Stomach (tissue), 9 donors: ENCODE results near the gene TFF1. TPM values are rescaled to one million over a fixed set of nuclear protein-coding genes. Genes with fewer than 3 reads are reported as not detected.

Source experiments
- DNase-seq, 2 donors: peaks; one replicate each; pipeline versions ENCODE4 v3.0.0 to v3.0.0-alpha.2; 2013 to 2019
- H3K27ac ChIP-seq, 5 donors: fragments of 200-600 bp in 4 of 5; sonication (generic) in 4 of 5; one replicate each; pipeline ENCODE4 v1.5.1; 2013 to 2019; ENCODE audit warnings: mild to moderate bottlenecking in 1 of 5, moderate library complexity in 1 of 5
- H3K27me3 ChIP-seq, 3 donors: fragments of 200-600 bp; sonication (generic); one replicate each; pipeline ENCODE4 v1.5.1; 2017 to 2019; ENCODE audit warnings: mixed run types in 1 of 3
- H3K36me3 ChIP-seq, 4 donors: fragments of 200-600 bp; sonication (generic); 1 replicate in 3 of 4; 2 replicates in 1 of 4; pipeline ENCODE4 v1.5.1; 2016 to 2019
- H3K4me1 ChIP-seq, 4 donors: fragments of 200-600 bp; sonication (generic); one replicate each; pipeline ENCODE4 v1.5.1; 2016 to 2019
- H3K4me3 ChIP-seq, 4 donors: fragments of 200-600 bp; sonication (generic) in 3 of 4; one replicate each; pipeline ENCODE4 v1.5.1; 2016 to 2019; ENCODE audit warnings: mild to moderate bottlenecking in 1 of 4
- H3K9me3 ChIP-seq, 4 donors: fragments of 200-600 bp; sonication (generic); one replicate each; pipeline ENCODE4 v1.5.1; 2016 to 2019
- CTCF ChIP-seq, 7 experiments: fragments of 450-650 bp in 4 of 7; fragments of 200-600 bp in 3 of 7; sonication (generic) in 3 of 7; IDR thresholded peaks; one replicate each; pipeline ENCODE4 v1.5.1; 2016 to 2019; ENCODE audit warnings: antibody characterized with exemption in 7 of 7, control low read depth in 2 of 7, mild to moderate bottlenecking in 1 of 7
- EP300 ChIP-seq: sonication (generic); formaldehyde crosslinking; IDR thresholded peaks from one replicate; pipeline ENCODE4 v1.6.1; 2017; ENCODE audit warnings: antibody characterized with exemption
- POLR2A ChIP-seq, 4 donors: fragments of 450-650 bp; IDR thresholded peaks; one replicate each; pipeline ENCODE4 v1.6.1; 2016; ENCODE audit warnings: antibody characterized with exemption in 4 of 4, control low read depth in 2 of 4, mild to moderate bottlenecking in 1 of 4, moderate library complexity in 1 of 4
- POLR2AphosphoS5 ChIP-seq, 3 donors: sonication (generic); formaldehyde crosslinking; IDR thresholded peaks; one replicate each; pipeline ENCODE4 v1.6.1; 2016; ENCODE audit warnings: antibody characterized with exemption in 3 of 3
- WGBS, 5 donors: extraction: QIAGEN DNeasy Blood & Tissue Kit in 3 of 5; methylation state at CpG; one replicate each; pipeline versions ENCODE4 v1.1.5 to v1.1.7; 2013 to 2018; 5-methylcytosine and 5-hydroxymethylcytosine counted together
- intact Hi-C: fragments of 100-400 bp; cut with DNase I; formaldehyde crosslinking; loops from one replicate; pipeline ENCODE4 v1.15.1; 2023; ENCODE audit warnings: low total_unique reads
- polyA plus RNA-seq, 3 donors: library from polyadenylated mRNA; stranded (reverse); fragments of 200-250 nt; gene quantifications; one replicate each; pipeline ENCODE4 v1.2.3, GENCODE V29; 2013
- total RNA-seq, 5 donors: library from RNA; depleted of rRNA; stranded (reverse); fragments of >200 nt; gene quantifications; one replicate each; pipeline versions ENCODE4 v1.1.0 to v1.2.3, GENCODE V29; 2014 to 2016
- donor health status: healthy with polysubstance abuse.
- donor health status: Bipolar disorder and iron deficiency.
- donor health status: healthy.

The TFF1 gene
- total and polyA plus RNA-seq, 8 donors, result 62.4 to 10,944 (median 721) TPM; not detected in 1

GRCh38 chr21:42392731-42393442 is 26.6 kb upstream of the TFF1 start:
- Histone ChIP-seq H3K9me3 (no peaks in the 10 kb centered on the region), H3K27ac (no peak overlapping the region), H3K4me1 (peaks cover 0 to 9% (median 6%) of the 10 kb centered on the region in 4 donors), H3K36me3 (no peaks in the 10 kb centered on the region), H3K27me3 (peaks cover 0 to 15% (median 0%) of the 10 kb centered on the region in 3 donors), H3K4me3 (no peak overlapping the region)
- intact Hi-C loops, result no loop called here
- DNase-seq, result peak in 1 of 2 donors; percentile 55
- no peak for TF ChIP-seq CTCF (IDR thresholded peaks at IDR 0.05)
- TF ChIP-seq EP300, result no peak
- no peak for TF ChIP-seq POLR2AphosphoS5 (IDR thresholded peaks at IDR 0.05)
- TF ChIP-seq POLR2A (IDR thresholded peaks at IDR 0.05), result no peak
- 68 to 90% (median 80%) methylated on average over 17 of the region's 17 CpGs for whole genome bisulfite sequencing, 5 donors

GRCh38 chr21:42391297-42391696 is 25.0 kb upstream of the TFF1 start:
- Histone ChIP-seq H3K9me3 (no peaks in the 10 kb centered on the region), H3K27ac (no peak overlapping the region), H3K27me3 (peaks cover 0 to 15% (median 0%) of the 10 kb centered on the region in 3 donors), H3K4me1 (peaks cover 2 to 19% (median 9%) of the 10 kb centered on the region in 4 donors), H3K4me3 (no peak overlapping the region), H3K36me3 (no peaks in the 10 kb centered on the region)
- intact Hi-C loops, result no loop called here
- TF ChIP-seq POLR2A (IDR thresholded peaks at IDR 0.05), result no peak
- no peak for TF ChIP-seq EP300
- no peak for TF ChIP-seq CTCF (IDR thresholded peaks at IDR 0.05)
- no peak for TF ChIP-seq POLR2AphosphoS5 (IDR thresholded peaks at IDR 0.05)
- no peak for DNase-seq
- 77 to 86% (median 84%) methylated on average over 5 of the region's 5 CpGs for WGBS, 5 donors

GRCh38 chr21:42390696-42391095 is 24.4 kb upstream of the TFF1 start:
- TF ChIP-seq POLR2AphosphoS5 (IDR thresholded peaks at IDR 0.05) (no peak), EP300 (no peak), CTCF (IDR thresholded peaks at IDR 0.05) (no peak), POLR2A (IDR thresholded peaks at IDR 0.05) (no peak)
- H3K4me1 ChIP-seq, result peaks cover 4 to 25% (median 13%) of the 10 kb centered on the region in 4 donors
- DNase-seq, result no peak
- intact Hi-C loops, result no loop called here
- no peaks in the 10 kb centered on the region for H3K36me3 ChIP-seq
- H3K4me3 ChIP-seq, result no peak overlapping the region
- H3K9me3 ChIP-seq, result no peaks in the 10 kb centered on the region
- WGBS, 5 donors, result 69 to 86% (median 75%) methylated on average over 2 of the region's 2 CpGs
- H3K27ac ChIP-seq, result no peak overlapping the region
- H3K27me3 ChIP-seq, result peaks cover 0 to 15% (median 0%) of the 10 kb centered on the region in 3 donors

- intact Hi-C loops, result no loop called here
- no peaks in the 10 kb centered on the region for H3K36me3 ChIP-seq
- H3K9me3 ChIP-seq, result no peaks in the 10 kb centered on the region
- H3K27ac ChIP-seq, result peak overlapping the region; percentile 75 to 90 (median 85)
- H3K4me3 ChIP-seq, result no peak overlapping the region
- TF ChIP-seq POLR2AphosphoS5 (IDR thresholded peaks at IDR 0.05) (no peak), POLR2A (IDR thresholded peaks at IDR 0.05) (no peak), EP300 (no peak), CTCF (IDR thresholded peaks at IDR 0.05) (no peak)
- DNase-seq, result no peak
- peaks cover 0 to 15% (median 0%) of the 10 kb centered on the region in 3 donors for H3K27me3 ChIP-seq
- H3K4me1 ChIP-seq, result peaks cover 4 to 30% (median 16%) of the 10 kb centered on the region in 4 donors
- WGBS, 5 donors, result 65 to 77% (median 76%) methylated on average over 5 of the region's 5 CpGs
Observed at GRCh38 chr21:42390193-42390592, 23.9 kb upstream of the TFF1 start.
